ENCODE data around the gene HDAC9. TPM values are rescaled to one million over a fixed set of nuclear protein-coding genes. Genes with fewer than 3 reads are reported as not detected.

The HDAC9 gene
- total RNA-seq, 1 experiment from 2014 or later: 4.3 TPM

DNA sequence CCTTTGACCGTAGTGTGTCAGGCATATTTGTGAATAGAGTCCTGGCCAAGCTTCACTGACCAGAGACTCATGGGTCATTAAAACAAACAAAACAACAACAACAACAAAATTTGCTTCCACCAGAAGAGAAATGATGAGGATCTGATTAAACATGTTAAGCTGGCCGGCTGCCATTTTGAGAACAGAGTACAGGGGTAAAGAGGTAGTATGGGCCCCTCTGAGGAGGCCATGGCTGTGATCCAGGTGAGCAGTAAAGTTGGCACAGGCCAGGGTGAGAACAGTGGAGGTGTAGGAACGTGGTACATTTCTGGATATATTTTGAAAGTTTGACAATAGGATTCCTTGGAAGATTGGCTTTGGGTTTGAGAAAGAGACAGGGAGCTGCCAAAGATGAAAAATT is 369.4 kb downstream of the HDAC9 start:
- Histone ChIP-seq H3K36me3 (ENCODE audit: control insufficient read depth in 1 of 2, insufficient read depth in 2 of 2, low read length in 2 of 2) (no peaks in the 10 kb centered on the region), H4K20me1 (ENCODE audit: insufficient read depth) (no peaks in the 10 kb centered on the region), H3K27ac (ENCODE audit: low read depth, low read length) (no peak overlapping the region), H3K4me3 (replicated peaks in 1 of 2; ENCODE audit: low read depth in 1 of 2, low read length in 2 of 2) (no peak overlapping the region), H3K9ac (ENCODE audit: low read length) (no peak overlapping the region), H3K27me3 (ENCODE audit: insufficient read depth, low read length) (no peaks in the 10 kb centered on the region), H2AFZ (ENCODE audit: low read depth, low read length, poor library complexity, severe bottlenecking) (no peak overlapping the region), H3K4me1 (ENCODE audit: control insufficient read depth in 1 of 2, insufficient read depth in 2 of 2, low read length in 2 of 2) (peaks cover 0 to 11% of the 10 kb centered on the region in 2 experiments; a peak in 2 of 4 replicates), H3K79me2 (ENCODE audit: insufficient read depth, low read length) (no peaks in the 10 kb centered on the region), H3K4me2 (ENCODE audit: low read length) (no peak overlapping the region), H3K9me2 (ENCODE audit: insufficient read depth) (no peaks in the 10 kb centered on the region), H3K9me3 (ENCODE audit: control insufficient read depth in 1 of 2, insufficient read depth in 1 of 2, low read depth in 1 of 2, low read length in 2 of 2) (no peaks in the 10 kb centered on the region)
- RAD21 ChIA-PET (ENCODE audit: low non-redundant PET in 1 of 2, low total read pairs in 2 of 2, uncharacterized antibody in 2 of 2, unreplicated experiment in 2 of 2): no interaction called here
- intact Hi-C loops (cut with micrococcal nuclease): no loop called here
- CTCF ChIA-PET: no interaction called here
- ATAC-seq (no peak), DNase-seq (ENCODE audit: low read depth, low spot score) (no peak)
- POLR2A ChIA-PET: no interaction called here
- BruUV-seq (replicated peaks): no TSS peak
- TF ChIP-seq, protein P1, sequence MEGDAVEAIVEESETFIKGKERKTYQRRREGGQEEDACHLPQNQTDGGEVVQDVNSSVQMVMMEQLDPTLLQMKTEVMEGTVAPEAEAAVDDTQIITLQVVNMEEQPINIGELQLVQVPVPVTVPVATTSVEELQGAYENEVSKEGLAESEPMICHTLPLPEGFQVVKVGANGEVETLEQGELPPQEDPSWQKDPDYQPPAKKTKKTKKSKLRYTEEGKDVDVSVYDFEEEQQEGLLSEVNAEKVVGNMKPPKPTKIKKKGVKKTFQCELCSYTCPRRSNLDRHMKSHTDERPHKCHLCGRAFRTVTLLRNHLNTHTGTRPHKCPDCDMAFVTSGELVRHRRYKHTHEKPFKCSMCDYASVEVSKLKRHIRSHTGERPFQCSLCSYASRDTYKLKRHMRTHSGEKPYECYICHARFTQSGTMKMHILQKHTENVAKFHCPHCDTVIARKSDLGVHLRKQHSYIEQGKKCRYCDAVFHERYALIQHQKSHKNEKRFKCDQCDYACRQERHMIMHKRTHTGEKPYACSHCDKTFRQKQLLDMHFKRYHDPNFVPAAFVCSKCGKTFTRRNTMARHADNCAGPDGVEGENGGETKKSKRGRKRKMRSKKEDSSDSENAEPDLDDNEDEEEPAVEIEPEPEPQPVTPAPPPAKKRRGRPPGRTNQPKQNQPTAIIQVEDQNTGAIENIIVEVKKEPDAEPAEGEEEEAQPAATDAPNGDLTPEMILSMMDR (IDR thresholded peaks at IDR 0.05 in 2 of 3, conservative IDR thresholded peaks at IDR 0.05 in 1 of 3; ENCODE audit: borderline replicate concordance in 1 of 3, insufficient read depth in 1 of 3, low read depth in 2 of 3, low read length in 2 of 3): no peak
- TF ChIP-seq ZFX (IDR thresholded peaks at IDR 0.05): no peak

DNA sequence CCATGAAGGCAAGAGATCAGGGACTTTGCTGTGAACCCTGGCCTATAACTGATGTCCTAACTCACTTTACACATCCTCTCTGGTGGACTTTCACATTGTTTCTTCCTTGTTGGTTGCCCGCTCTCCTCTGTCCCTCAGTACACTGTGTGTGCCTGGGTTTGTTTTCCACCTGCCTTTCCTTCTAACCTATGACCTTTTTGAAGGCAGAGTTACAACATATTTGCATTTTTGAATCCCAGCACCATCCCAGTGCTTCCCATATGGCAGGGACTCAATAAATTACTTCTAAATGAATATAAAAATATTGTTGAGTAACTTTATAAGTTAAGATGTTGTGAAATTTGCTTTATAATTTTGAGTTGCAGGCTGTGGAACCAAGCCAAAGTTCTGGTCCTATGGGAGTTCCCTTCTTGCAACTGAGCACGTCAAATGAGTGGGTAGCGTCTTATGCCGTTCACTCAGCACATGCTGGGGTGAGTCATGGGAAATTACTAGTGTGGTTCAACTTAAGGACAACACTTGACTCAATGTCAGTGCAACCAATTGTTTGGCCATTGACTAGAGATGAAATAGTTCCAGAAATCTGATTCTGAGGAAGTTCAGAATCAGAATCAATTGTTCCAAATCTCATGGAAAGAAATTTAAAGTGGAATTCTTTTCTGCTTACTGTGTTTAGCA is 370.9 kb downstream of the HDAC9 start:
- H3K4me2 ChIP-seq (ENCODE audit: low read length): peak overlapping the region; percentile 19; the same call in 1 of the 2 replicates
- ChIA-PET CTCF (no interaction called here), RAD21 (ENCODE audit: low non-redundant PET in 1 of 2, low total read pairs in 2 of 2, uncharacterized antibody in 2 of 2, unreplicated experiment in 2 of 2) (no interaction called here), POLR2A (no interaction called here)
- no TSS peak for BruUV-seq (replicated peaks)
- no peaks in the 10 kb centered on the region for H3K9me2 ChIP-seq (ENCODE audit: insufficient read depth)
- peak; percentile 52 for TF ChIP-seq JUND (IDR thresholded peaks at IDR 0.05)
- TF ChIP-seq SP1 (IDR thresholded peaks at IDR 0.05; ENCODE audit: low read depth): peak; percentile 46
- TF ChIP-seq, protein P2, sequence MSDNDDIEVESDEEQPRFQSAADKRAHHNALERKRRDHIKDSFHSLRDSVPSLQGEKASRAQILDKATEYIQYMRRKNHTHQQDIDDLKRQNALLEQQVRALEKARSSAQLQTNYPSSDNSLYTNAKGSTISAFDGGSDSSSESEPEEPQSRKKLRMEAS (IDR thresholded peaks at IDR 0.05): peak; percentile 83
- TF ChIP-seq, protein P3, sequence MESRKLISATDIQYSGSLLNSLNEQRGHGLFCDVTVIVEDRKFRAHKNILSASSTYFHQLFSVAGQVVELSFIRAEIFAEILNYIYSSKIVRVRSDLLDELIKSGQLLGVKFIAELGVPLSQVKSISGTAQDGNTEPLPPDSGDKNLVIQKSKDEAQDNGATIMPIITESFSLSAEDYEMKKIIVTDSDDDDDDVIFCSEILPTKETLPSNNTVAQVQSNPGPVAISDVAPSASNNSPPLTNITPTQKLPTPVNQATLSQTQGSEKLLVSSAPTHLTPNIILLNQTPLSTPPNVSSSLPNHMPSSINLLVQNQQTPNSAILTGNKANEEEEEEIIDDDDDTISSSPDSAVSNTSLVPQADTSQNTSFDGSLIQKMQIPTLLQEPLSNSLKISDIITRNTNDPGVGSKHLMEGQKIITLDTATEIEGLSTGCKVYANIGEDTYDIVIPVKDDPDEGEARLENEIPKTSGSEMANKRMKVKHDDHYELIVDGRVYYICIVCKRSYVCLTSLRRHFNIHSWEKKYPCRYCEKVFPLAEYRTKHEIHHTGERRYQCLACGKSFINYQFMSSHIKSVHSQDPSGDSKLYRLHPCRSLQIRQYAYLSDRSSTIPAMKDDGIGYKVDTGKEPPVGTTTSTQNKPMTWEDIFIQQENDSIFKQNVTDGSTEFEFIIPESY (IDR thresholded peaks at IDR 0.05; ENCODE audit: extremely low read depth, insufficient replicate concordance, low read length): no peak
- peak; percentile 71; the same call in 1 of the 2 replicates for TF ChIP-seq CBX3 (IDR thresholded peaks at IDR 0.05; ENCODE audit: low read depth)
- peak; percentile 54 for TF ChIP-seq FOSL1 (IDR thresholded peaks at IDR 0.05; ENCODE audit: low read depth)
- no peak for TF ChIP-seq ZFX (IDR thresholded peaks at IDR 0.05)
- no peak for TF ChIP-seq EGR1 (IDR thresholded peaks at IDR 0.05; ENCODE audit: low read depth)
- H3K4me1 ChIP-seq (ENCODE audit: control insufficient read depth in 1 of 2, insufficient read depth in 2 of 2, low read length in 2 of 2): peaks cover 0 to 11% of the 10 kb centered on the region in 2 experiments; a peak in 2 of 4 replicates
- no peaks in the 10 kb centered on the region for H4K20me1 ChIP-seq (ENCODE audit: insufficient read depth)
- peak; percentile 52; the same call in 1 of the 2 replicates for ATAC-seq
- H3K36me3 ChIP-seq (ENCODE audit: control insufficient read depth in 1 of 2, insufficient read depth in 2 of 2, low read length in 2 of 2): no peaks in the 10 kb centered on the region
- H3K9me3 ChIP-seq (ENCODE audit: control insufficient read depth in 1 of 2, insufficient read depth in 1 of 2, low read depth in 1 of 2, low read length in 2 of 2): no peaks in the 10 kb centered on the region
- no peak overlapping the region for H3K4me3 ChIP-seq (replicated peaks in 1 of 2; ENCODE audit: low read depth in 1 of 2, low read length in 2 of 2)
- peak; percentile 43 for DNase-seq (ENCODE audit: low read depth, low spot score)
- no peaks in the 10 kb centered on the region for H3K79me2 ChIP-seq (ENCODE audit: insufficient read depth, low read length)
- H3K27me3 ChIP-seq (ENCODE audit: insufficient read depth, low read length): no peaks in the 10 kb centered on the region
- H3K27ac ChIP-seq (ENCODE audit: low read depth, low read length): no peak overlapping the region
- no peak overlapping the region for H3K9ac ChIP-seq (ENCODE audit: low read length)
- intact Hi-C loops (cut with micrococcal nuclease): no loop called here
- H2AFZ ChIP-seq (ENCODE audit: low read depth, low read length, poor library complexity, severe bottlenecking): peak overlapping the region; percentile 80
